Rectal smooth muscle tissue (tissue), 1 donor: ENCODE data around the gene GRIA1.

Source experiments
- H3K27ac ChIP-seq: one replicate; pipeline ENCODE4 v1.7.0; 2013; ENCODE audit warnings: low read depth, low read length, inconsistent platforms
- H3K27me3 ChIP-seq: one replicate; pipeline ENCODE4 v1.7.0; 2013; ENCODE audit warnings: low read length; ENCODE audit not compliant: control insufficient read depth, insufficient read depth
- H3K36me3 ChIP-seq: one replicate; pipeline ENCODE4 v1.7.0; 2013; ENCODE audit warnings: low read length; ENCODE audit not compliant: control insufficient read depth, insufficient read depth
- H3K4me1 ChIP-seq: one replicate; pipeline ENCODE4 v1.7.0; 2013; ENCODE audit warnings: low read length; ENCODE audit not compliant: control insufficient read depth, insufficient read depth
- H3K4me3 ChIP-seq: one replicate; pipeline ENCODE4 v1.7.0; 2013; ENCODE audit warnings: low read length
- H3K9ac ChIP-seq: one replicate; pipeline ENCODE4 v1.7.0; 2013; ENCODE audit warnings: low read length

The GRIA1 gene

DNA sequence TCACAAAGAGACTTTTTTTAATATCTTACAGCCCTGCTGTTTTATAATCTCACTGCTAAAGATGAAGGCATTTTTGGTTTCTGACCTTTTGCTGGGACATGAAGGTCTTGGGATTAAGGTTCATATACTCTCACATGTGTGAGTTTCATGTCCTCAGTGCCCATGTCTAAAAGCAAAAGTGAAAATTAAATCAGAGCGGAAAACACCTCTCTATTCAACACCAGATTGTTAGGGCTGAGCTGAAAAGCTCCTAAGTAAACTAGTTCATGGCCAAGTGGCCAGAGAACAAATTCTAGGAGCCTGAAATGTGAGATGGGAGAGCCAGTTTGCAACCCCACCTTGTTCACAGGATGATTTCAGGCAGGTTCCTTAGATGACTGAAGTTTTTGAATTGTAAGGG is 110.9 kb downstream of the GRIA1 start:
- Histone ChIP-seq H3K36me3 (no peaks in the 10 kb centered on the region), H3K4me1 (no peaks in the 10 kb centered on the region), H3K4me3 (no peak overlapping the region), H3K9ac (no peak overlapping the region), H3K27me3 (no peaks in the 10 kb centered on the region), H3K27ac (no peak overlapping the region)

DNA sequence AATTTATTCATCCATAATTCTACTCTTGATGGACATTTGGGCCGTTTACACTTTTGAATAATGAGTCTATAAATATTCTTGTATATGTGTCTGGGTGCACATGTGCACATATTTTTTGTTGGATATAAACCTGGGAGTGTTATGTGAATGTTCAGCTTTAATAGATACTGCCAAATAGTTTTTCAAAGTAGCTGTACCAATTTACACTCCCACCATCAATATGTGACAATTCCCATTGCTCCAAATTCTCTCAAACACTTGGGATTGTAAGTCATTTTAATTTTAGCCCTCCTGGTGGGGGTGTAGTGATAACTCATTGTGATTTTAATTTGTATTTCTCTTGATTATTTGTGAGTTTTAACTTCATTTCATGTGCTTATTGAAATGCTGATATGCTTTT is 114.9 kb downstream of the GRIA1 start:
- no peak overlapping the region for H3K27ac ChIP-seq

DNA sequence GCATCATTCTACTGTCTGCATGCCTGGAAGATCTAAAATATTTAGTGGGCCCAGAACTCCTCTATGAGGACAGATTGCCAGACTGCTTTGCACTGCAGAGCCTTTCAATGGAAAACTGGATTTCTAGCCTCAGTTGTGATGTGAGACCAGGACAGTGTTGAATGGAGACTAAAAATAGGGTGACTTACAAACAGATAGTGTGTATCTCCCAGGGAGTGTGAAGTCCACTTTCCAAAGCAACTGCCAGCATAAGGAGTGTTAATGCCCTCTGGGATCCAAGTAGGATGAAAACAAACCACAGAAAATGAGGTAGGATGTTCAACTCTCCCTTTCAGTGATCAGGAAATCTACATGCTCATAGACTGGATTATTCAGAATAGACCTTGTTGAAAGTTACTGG is 119.5 kb downstream of the GRIA1 start:
- Histone ChIP-seq H3K27ac (no peak overlapping the region), H3K4me3 (no peak overlapping the region), H3K27me3 (no peaks in the 10 kb centered on the region), H3K9ac (no peak overlapping the region), H3K4me1 (no peaks in the 10 kb centered on the region), H3K36me3 (no peaks in the 10 kb centered on the region)

More for the DNA sequence above, 114.9 kb downstream of the GRIA1 start:
- H3K4me3 ChIP-seq = no peak overlapping the region
- H3K4me1 ChIP-seq = no peaks in the 10 kb centered on the region
- no peak overlapping the region for H3K9ac ChIP-seq
- H3K36me3 ChIP-seq = no peaks in the 10 kb centered on the region
- H3K27me3 ChIP-seq = no peaks in the 10 kb centered on the region

DNA sequence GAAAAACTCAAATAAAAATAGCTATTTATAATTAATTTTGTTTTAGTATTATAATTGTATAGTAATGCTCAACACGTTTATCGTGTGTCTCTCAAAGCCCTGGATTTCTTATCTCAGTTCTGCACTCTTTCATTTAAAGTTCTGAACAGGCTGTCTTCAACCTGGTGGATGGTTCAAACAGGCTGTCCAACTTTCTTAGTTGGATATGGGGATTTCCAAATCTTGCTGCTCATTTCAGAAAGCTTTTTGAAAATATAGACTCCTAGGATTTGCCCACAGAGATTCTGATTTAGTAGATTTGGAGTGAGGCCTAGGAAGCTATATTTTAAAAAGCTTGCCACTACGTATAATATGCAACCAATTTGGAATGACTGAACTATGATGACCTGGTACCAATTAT is 120.3 kb downstream of the GRIA1 start:
- Histone ChIP-seq H3K4me1 (no peaks in the 10 kb centered on the region), H3K9ac (no peak overlapping the region), H3K27me3 (no peaks in the 10 kb centered on the region), H3K27ac (no peak overlapping the region), H3K4me3 (no peak overlapping the region), H3K36me3 (no peaks in the 10 kb centered on the region)

DNA sequence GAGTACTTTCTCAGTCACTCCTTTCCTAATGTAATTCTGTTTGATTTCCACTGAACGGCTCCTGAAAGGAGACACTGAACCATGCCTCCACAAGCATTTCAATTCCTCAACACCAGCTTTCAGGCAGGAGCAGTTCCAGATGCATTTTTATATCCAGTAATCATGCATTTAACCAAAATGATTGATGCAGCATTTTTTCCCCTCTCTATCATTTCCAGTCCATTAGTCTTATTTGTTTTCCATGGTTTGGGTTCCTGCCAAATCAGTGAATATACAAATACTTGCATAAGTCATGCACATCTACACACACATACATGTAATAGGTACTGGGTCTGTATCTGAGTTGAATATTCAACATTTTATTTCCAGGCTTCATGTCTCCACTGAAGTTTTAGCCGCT is 122.7 kb downstream of the GRIA1 start:
- Histone ChIP-seq H3K27me3 (no peaks in the 10 kb centered on the region), H3K27ac (no peak overlapping the region), H3K9ac (no peak overlapping the region), H3K36me3 (no peaks in the 10 kb centered on the region), H3K4me3 (no peak overlapping the region), H3K4me1 (no peaks in the 10 kb centered on the region)

DNA sequence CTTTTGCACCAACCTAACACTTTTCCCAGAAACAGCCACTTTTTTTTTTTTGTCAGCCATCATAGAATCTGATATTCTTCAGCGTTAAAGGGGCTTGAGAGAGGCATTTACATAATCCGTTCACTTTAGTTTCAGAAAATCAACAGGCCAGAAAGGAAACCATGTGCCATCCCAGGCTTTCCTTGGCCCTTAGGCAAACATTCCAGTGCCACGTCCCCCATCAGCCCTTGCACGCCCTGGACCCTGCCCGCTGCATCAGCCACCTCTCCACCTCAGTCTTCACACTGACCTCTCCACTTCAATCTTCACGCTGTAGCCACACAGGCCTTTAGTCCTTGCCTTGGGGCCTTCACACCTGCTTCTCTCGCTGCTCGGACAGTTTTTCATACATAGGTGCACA is 123.2 kb downstream of the GRIA1 start:
- Histone ChIP-seq H3K9ac (no peak overlapping the region), H3K4me1 (no peaks in the 10 kb centered on the region), H3K27me3 (no peaks in the 10 kb centered on the region), H3K36me3 (no peaks in the 10 kb centered on the region), H3K27ac (no peak overlapping the region), H3K4me3 (no peak overlapping the region)

DNA sequence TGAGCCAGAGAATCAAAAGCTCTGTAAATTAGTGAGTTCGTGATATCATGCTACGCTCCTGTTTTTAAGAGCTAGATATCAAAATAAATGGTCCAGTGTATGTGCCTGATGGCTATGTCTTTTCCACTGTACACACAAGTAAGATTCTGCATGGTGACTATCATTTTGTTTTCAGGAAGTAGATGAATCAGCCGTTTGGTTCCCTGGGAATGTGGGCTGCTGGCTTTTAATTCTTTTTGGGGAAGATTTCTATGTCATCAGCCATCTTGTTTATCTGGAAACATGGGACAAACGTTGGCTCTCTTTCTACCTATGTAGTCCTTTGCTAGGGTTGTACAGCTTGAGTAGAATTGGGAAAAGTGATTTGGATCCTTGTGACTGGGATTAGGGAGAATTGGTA is 126.7 kb downstream of the GRIA1 start:
- H3K4me1 ChIP-seq = no peaks in the 10 kb centered on the region
- no peaks in the 10 kb centered on the region for H3K36me3 ChIP-seq
- no peak overlapping the region for H3K9ac ChIP-seq
- H3K27ac ChIP-seq = no peak overlapping the region
- H3K27me3 ChIP-seq = no peaks in the 10 kb centered on the region
- no peak overlapping the region for H3K4me3 ChIP-seq

DNA sequence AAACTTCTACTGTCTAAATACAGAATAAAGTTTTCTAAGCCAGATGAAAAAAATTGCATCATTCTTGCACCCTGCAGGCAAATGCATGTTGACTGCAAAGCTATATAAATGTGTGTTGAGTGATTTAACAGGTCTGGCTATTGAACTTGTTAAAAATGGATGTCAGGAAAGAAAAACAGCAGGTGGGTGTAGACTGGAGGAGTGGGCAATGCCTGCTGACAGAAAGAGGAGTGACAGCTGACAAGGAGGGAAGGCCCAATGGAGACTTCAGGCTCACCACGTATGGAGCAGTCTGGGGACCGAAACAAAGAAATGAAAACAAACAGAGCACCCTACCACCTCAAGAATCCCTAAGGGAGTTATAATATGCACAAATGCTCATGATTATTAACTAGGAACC is 127.8 kb downstream of the GRIA1 start:
- no peak overlapping the region for H3K9ac ChIP-seq
- H3K4me3 ChIP-seq = no peak overlapping the region
- H3K27ac ChIP-seq = no peak overlapping the region
- H3K27me3 ChIP-seq = no peaks in the 10 kb centered on the region
- no peaks in the 10 kb centered on the region for H3K4me1 ChIP-seq
- H3K36me3 ChIP-seq = no peaks in the 10 kb centered on the region

DNA sequence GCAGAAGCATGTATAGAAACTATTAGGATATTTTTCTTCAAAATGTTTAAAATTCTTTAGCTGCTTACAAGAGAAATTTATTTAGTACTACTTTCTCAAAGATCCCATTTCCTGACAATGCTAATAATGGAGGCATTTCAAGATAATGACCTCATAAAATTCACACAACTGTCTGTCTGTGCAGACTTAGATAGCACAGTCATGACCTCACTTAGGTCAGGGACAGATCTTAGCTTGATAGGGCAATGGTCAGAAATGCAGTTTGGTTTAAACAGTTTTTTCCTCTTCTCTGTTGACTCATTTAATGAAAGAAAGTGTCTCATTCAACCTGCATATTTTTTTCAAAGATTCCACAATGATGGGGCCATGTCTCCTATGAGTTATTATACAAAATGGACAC is 128.4 kb downstream of the GRIA1 start:
- H3K4me3 ChIP-seq = no peak overlapping the region
- no peaks in the 10 kb centered on the region for H3K4me1 ChIP-seq
- no peak overlapping the region for H3K9ac ChIP-seq
- H3K27me3 ChIP-seq = no peaks in the 10 kb centered on the region
- no peaks in the 10 kb centered on the region for H3K36me3 ChIP-seq
- H3K27ac ChIP-seq = no peak overlapping the region

DNA sequence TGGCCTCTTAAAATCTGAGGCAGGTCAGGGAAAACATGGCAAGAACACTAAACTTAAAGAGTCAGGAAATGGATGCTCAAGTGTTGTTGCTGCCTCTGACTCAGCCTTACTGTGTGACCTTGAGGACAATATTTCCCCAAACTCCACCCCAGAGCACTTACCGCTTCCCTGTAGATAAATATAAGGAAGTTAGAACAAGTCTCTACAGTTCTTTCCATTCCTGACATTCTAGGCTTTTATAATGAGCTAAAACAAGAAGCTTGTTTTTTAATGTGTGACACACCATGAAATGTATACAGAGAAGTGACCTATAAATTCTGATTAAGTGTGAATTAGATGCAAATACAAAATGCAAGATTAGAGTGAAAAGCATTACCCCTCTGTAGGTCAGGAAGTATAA is 129.3 kb downstream of the GRIA1 start:
- Histone ChIP-seq H3K36me3 (no peaks in the 10 kb centered on the region), H3K9ac (no peak overlapping the region), H3K4me3 (no peak overlapping the region), H3K27me3 (no peaks in the 10 kb centered on the region), H3K27ac (no peak overlapping the region), H3K4me1 (no peaks in the 10 kb centered on the region)

DNA sequence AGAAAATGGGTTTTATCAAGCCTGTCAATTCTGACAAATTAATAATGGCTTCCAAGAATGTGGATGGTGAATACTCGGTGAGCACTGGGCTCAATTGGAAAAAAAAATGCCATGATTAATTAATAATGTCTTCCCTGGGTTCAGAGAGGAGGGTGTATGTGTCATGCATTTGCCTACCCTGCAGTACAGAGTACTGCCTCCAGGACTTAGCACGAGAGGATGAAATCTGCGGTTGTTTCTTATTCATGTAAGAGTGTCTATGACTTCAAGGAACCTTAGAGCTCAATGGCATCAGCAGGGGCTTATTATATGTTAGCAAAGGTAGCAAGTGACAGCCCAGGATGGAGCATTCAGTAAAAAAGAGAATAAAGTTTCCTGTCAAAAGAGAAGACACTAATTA is 132.7 kb downstream of the GRIA1 start:
- no peak overlapping the region for H3K27ac ChIP-seq
- H3K4me1 ChIP-seq = no peaks in the 10 kb centered on the region
- no peak overlapping the region for H3K4me3 ChIP-seq
- H3K36me3 ChIP-seq = no peaks in the 10 kb centered on the region
- no peaks in the 10 kb centered on the region for H3K27me3 ChIP-seq
- H3K9ac ChIP-seq = no peak overlapping the region

DNA sequence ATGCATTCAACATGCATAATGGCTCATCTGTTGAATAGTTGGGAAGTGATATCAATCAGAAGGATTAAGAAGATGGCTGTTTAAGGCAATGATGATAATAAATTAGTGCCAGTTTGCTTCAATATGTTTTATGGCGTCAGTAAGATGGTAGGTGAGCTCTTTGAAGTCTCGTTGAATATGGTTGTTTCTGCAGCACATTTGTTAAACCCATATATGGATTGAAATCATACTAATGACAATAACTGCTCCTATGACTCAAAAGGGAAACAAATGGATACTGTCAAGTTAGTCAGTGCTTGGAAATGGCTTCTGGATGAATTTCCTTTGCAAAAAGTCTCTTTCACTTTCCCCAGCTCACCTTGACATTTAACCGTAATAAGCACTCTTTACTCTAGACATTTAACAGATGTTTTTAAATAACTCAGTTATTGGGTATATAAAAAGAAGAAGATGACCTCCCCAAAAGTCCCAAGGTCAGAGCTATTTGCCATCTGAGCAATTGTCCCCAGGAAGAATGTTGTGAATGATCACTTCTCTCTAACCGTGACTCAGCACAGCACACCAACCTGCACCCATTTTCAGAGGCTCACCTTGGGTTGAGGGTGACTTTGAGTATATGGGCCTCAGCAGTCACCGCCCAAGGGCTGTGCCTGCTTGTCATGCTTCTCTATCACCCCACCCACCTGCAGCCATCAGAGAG is 133.4 kb downstream of the GRIA1 start:
- Histone ChIP-seq H3K36me3 (no peaks in the 10 kb centered on the region), H3K9ac (no peak overlapping the region), H3K4me3 (no peak overlapping the region), H3K4me1 (no peaks in the 10 kb centered on the region), H3K27ac (no peak overlapping the region), H3K27me3 (no peaks in the 10 kb centered on the region)

DNA sequence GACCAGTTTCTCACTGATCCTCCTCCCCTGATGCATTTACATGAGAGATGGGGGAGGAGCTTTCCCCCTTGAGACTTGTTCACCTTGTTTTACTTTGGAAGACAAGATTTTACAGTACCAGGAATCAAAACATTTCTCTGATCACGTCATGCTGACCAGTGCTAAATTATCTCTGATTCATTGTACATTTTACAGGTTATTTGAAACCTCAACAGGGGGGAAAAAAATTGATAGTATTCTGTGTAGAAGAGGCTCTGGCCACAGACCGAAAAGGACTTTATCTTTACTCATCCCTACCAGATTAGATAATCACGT is 133.9 kb downstream of the GRIA1 start:
- no peak overlapping the region for H3K4me3 ChIP-seq
- H3K4me1 ChIP-seq = no peaks in the 10 kb centered on the region
- H3K36me3 ChIP-seq = no peaks in the 10 kb centered on the region
- H3K9ac ChIP-seq = no peak overlapping the region
- H3K27me3 ChIP-seq = no peaks in the 10 kb centered on the region
- H3K27ac ChIP-seq = no peak overlapping the region
